OCI-LY1 (cell line): ENCODE measurements around the gene TMEM207.

Experiments used
- EZH2 ChIP-seq: fragments of 200-600 bp; sonication (generic), shearing (Covaris generic); IDR thresholded peaks from 2 replicates; pipeline ENCODE4 v1.8.0; 2017; ENCODE audit warnings: borderline replicate concordance, mixed run types, mild to moderate bottlenecking, antibody characterized with exemption, low read length, moderate library complexity, mixed read lengths
- TF ChIP-seq, protein P1 (sequence below): fragments of 200-600 bp; sonication (generic), shearing (Covaris generic); IDR thresholded peaks from 2 replicates; pipeline ENCODE4 v1.5.1; 2017; ENCODE audit warnings: mild to moderate bottlenecking, antibody characterized with exemption, low read length, moderate library complexity, mixed read lengths

DNA sequence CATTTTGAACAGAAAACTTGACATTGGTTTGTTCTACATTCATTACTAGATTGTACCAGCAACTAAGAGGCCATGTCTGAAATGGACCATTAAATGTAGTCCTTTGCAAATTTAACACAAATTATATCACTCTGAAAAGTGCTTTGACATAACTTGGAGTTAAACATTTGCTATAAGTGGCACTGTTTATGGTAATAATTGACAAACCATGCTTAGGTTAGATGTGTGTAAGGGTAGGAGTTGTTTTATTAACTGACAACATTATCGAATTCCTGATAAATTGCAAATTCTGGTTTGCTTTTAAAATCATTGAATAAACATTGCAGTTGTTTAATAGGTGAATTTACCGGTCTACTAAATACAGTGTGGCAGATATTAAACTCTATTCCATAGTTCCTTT is 6.1 kb upstream of the TMEM207 start:
- TF ChIP-seq, protein P1, sequence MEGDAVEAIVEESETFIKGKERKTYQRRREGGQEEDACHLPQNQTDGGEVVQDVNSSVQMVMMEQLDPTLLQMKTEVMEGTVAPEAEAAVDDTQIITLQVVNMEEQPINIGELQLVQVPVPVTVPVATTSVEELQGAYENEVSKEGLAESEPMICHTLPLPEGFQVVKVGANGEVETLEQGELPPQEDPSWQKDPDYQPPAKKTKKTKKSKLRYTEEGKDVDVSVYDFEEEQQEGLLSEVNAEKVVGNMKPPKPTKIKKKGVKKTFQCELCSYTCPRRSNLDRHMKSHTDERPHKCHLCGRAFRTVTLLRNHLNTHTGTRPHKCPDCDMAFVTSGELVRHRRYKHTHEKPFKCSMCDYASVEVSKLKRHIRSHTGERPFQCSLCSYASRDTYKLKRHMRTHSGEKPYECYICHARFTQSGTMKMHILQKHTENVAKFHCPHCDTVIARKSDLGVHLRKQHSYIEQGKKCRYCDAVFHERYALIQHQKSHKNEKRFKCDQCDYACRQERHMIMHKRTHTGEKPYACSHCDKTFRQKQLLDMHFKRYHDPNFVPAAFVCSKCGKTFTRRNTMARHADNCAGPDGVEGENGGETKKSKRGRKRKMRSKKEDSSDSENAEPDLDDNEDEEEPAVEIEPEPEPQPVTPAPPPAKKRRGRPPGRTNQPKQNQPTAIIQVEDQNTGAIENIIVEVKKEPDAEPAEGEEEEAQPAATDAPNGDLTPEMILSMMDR, result no peak
- TF ChIP-seq EZH2, result no peak
